Karpas-422 (cell line): ENCODE results near the gene SELENON. TPM values are rescaled to one million over a fixed set of nuclear protein-coding genes. Genes with fewer than 3 reads are reported as not detected.

Experiments
- DNase-seq: peaks from one replicate; pipeline ENCODE4 v3.0.0-alpha.2; 2015
- H2AFZ ChIP-seq: fragments of 200-600 bp; sonication (generic); 2 replicates; pipeline ENCODE4 v1.6.1; 2014; ENCODE audit warnings: antibody characterized with exemption, low read length, mixed read lengths
- H3K27ac ChIP-seq: fragments of 200-600 bp; sonication (generic); 2 replicates; pipeline ENCODE4 v1.5.1; 2014; ENCODE audit warnings: mild to moderate bottlenecking, low read length, moderate library complexity
- H3K27me3 ChIP-seq: fragments of 200-600 bp; sonication (generic); 2 replicates; pipeline ENCODE4 v1.6.1; 2014; ENCODE audit warnings: low read length, mixed read lengths
- H3K36me3 ChIP-seq: fragments of 200-600 bp; sonication (generic); 2 replicates; pipeline ENCODE4 v1.6.1; 2014; ENCODE audit warnings: low read length, mixed read lengths; ENCODE audit not compliant: insufficient read depth
- H3K4me1 ChIP-seq: fragments of 200-600 bp; sonication (generic); 2 replicates; pipeline ENCODE4 v1.6.1; 2014; ENCODE audit warnings: mild to moderate bottlenecking, low read length, mixed read lengths
- H3K4me2 ChIP-seq: fragments of 200-600 bp; sonication (generic); 2 replicates; pipeline ENCODE4 v1.6.1; 2014; ENCODE audit warnings: low read length, low read depth, mild to moderate bottlenecking; ENCODE audit not compliant: poor library complexity, severe bottlenecking
- H3K4me3 ChIP-seq: fragments of 200-600 bp; sonication (generic); 2 replicates; pipeline ENCODE4 v1.5.1; 2014; ENCODE audit warnings: mild to moderate bottlenecking, antibody characterized with exemption, low read length, mixed read lengths
- H3K79me2 ChIP-seq: fragments of 200-600 bp; sonication (generic); 2 replicates; pipeline ENCODE4 v1.6.1; 2014; ENCODE audit warnings: mild to moderate bottlenecking, low read length, mixed read lengths
- H3K9ac ChIP-seq: fragments of 200-600 bp; sonication (generic); 2 replicates; pipeline ENCODE4 v1.6.0; 2014; ENCODE audit warnings: low read length
- H3K9me2 ChIP-seq: fragments of 200-600 bp; sonication (generic), shearing (Covaris generic); replicated peaks from 2 replicates; pipeline ENCODE4 v1.6.0; 2014; ENCODE audit warnings: mild to moderate bottlenecking, low read length, moderate library complexity; ENCODE audit not compliant: insufficient read depth
- H3K9me3 ChIP-seq: fragments of 300-700, 200-600 bp; sonication (generic); 2 replicates; pipeline ENCODE4 v1.6.1; 2014; ENCODE audit warnings: low read length, mixed read lengths
- H4K20me1 ChIP-seq: fragments of 200-600 bp; sonication (generic); 2 replicates; pipeline ENCODE4 v1.6.1; 2014; ENCODE audit warnings: mild to moderate bottlenecking, antibody characterized with exemption, low read length, low read depth; ENCODE audit not compliant: insufficient read depth
- total RNA-seq: library from RNA; depleted of rRNA; stranded (reverse); fragments of >200 nt; shearing (Covaris generic); gene quantifications from 2 replicates; pipeline ENCODE4 v1.2.3, GENCODE V29; 2014; ENCODE audit warnings: low replicate concordance

The SELENON gene
- total RNA-seq, 1 experiment from 2014 or later: 5.1 TPM

GRCh38 chr1:25795946-25796810, 3.8 kb upstream of the SELENON start:
- H3K79me2 ChIP-seq: no peaks in the 10 kb centered on the region
- H2AFZ ChIP-seq: no peak overlapping the region
- no peak for DNase-seq
- peaks cover 3% of the 10 kb centered on the region; the same call in 1 of the 2 replicates for H4K20me1 ChIP-seq
- peaks cover 6% of the 10 kb centered on the region; the same call in 1 of the 2 replicates for H3K4me1 ChIP-seq
- H3K9ac ChIP-seq: no peak overlapping the region
- H3K27ac ChIP-seq: no peak overlapping the region
- H3K4me2 ChIP-seq: no peak overlapping the region
- H3K36me3 ChIP-seq: no peaks in the 10 kb centered on the region
- no peak overlapping the region for H3K4me3 ChIP-seq
- no peaks in the 10 kb centered on the region for H3K9me3 ChIP-seq
- H3K9me2 ChIP-seq: no peaks in the 10 kb centered on the region
- no peaks in the 10 kb centered on the region for H3K27me3 ChIP-seq

- Histone ChIP-seq H3K9ac (no peak overlapping the region), H3K27me3 (no peaks in the 10 kb centered on the region), H3K79me2 (no peaks in the 10 kb centered on the region), H3K4me3 (no peak overlapping the region), H3K27ac (no peak overlapping the region), H3K36me3 (no peaks in the 10 kb centered on the region), H4K20me1 (peaks cover 3% of the 10 kb centered on the region; the same call in 1 of the 2 replicates), H3K9me2 (no peaks in the 10 kb centered on the region), H3K4me2 (no peak overlapping the region), H3K4me1 (peaks cover 6% of the 10 kb centered on the region; the same call in 1 of the 2 replicates), H3K9me3 (no peaks in the 10 kb centered on the region), H2AFZ (no peak overlapping the region)
- DNase-seq: peak; percentile 70
Observed at GRCh38 chr1:25796811-25797458, 3.1 kb upstream of the SELENON start.

DNA sequence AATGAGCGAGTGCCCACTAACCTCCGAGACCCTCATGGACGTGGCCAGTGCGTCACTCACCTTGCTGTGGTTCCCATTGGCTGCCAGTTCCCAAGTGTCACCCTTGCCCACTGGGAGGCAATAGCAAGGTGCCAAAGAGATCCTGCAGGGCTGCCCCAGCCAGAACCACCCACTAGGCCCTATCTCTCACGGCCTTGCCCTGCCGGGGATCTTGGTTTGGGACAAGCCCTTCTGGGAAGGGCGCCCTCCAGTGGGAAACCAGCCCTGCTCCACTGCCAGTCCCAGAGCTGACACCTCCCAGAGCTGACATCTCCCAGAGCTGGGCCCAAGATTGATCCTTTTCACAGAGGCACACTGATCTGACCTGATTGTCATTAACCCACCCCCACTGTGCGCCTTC, 2.1 kb upstream of the SELENON start:
- Histone ChIP-seq H3K9me2 (no peaks in the 10 kb centered on the region), H3K4me1 (peaks cover 10% of the 10 kb centered on the region), H4K20me1 (peaks cover 3% of the 10 kb centered on the region; the same call in 1 of the 2 replicates), H3K9me3 (no peaks in the 10 kb centered on the region), H3K27ac (no peak overlapping the region), H3K79me2 (no peaks in the 10 kb centered on the region), H3K4me3 (no peak overlapping the region), H3K27me3 (no peaks in the 10 kb centered on the region), H3K9ac (no peak overlapping the region), H3K4me2 (no peak overlapping the region), H3K36me3 (no peaks in the 10 kb centered on the region), H2AFZ (no peak overlapping the region)
- peak; percentile 74 for DNase-seq

DNA sequence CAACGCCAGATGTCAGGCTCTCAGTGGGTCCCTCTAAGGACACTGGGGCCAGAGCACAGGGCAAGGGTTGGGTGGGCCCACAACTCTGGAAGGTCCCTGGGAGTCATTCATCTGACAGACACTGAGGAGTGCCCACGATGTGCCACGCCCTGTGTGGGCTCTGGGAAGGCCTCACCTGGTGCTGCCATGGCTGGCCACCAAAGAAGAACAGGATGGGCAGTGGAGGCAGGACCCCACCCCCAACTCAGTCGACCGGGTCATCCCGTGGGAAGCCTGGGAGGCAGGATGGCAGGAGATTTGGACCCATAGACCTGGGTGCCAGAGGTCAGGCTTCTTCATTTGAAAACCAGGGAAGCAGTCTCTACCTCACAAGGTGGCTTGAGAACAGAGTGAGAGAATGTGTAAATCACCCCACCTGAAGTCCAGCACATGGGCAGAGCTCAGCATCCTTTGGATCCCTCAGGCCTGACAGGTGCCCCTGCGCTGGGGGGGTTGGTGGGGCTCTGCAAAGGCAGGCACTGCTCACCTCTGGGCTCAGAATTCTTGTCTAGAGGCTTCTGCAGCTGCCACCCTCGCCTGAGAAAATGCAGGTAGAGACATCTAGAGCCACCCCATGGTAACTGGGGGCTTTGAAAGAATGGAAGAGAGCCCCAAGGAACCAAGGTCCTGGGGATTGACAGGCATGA, 1.2 kb upstream of the SELENON start:
- Histone ChIP-seq H3K4me1 (peaks cover 16% of the 10 kb centered on the region), H3K27ac (no peak overlapping the region), H3K79me2 (no peaks in the 10 kb centered on the region), H3K9me2 (no peaks in the 10 kb centered on the region), H3K4me2 (no peak overlapping the region), H2AFZ (no peak overlapping the region), H3K9me3 (no peaks in the 10 kb centered on the region), H3K4me3 (no peak overlapping the region), H3K27me3 (no peaks in the 10 kb centered on the region), H3K9ac (no peak overlapping the region), H3K36me3 (no peaks in the 10 kb centered on the region), H4K20me1 (peaks cover 3% of the 10 kb centered on the region; the same call in 1 of the 2 replicates)
- no peak for DNase-seq

GRCh38 chr1:25799352-25799934, 550 bp upstream of the SELENON start:
- Histone ChIP-seq H3K4me2 (no peak overlapping the region), H3K27me3 (no peaks in the 10 kb centered on the region), H3K9ac (no peak overlapping the region), H2AFZ (no peak overlapping the region), H4K20me1 (peaks cover 3% of the 10 kb centered on the region; the same call in 1 of the 2 replicates), H3K27ac (no peak overlapping the region), H3K36me3 (no peaks in the 10 kb centered on the region), H3K4me1 (peaks cover 20% of the 10 kb centered on the region), H3K9me2 (no peaks in the 10 kb centered on the region), H3K4me3 (no peak overlapping the region), H3K79me2 (no peaks in the 10 kb centered on the region), H3K9me3 (no peaks in the 10 kb centered on the region)
- no peak for DNase-seq

- Histone ChIP-seq H3K4me1 (peaks cover 20% of the 10 kb centered on the region), H3K4me3 (peak overlapping the region; percentile 61), H3K27ac (no peak overlapping the region)
Observed at GRCh38 chr1:25800703-25801377, 847 bp downstream of the SELENON start.

GRCh38 chr1:25802915-25803314, 2.9 kb downstream of the SELENON start:
- H3K4me2 ChIP-seq: peak overlapping the region; percentile 60
- no peaks in the 10 kb centered on the region for H3K36me3 ChIP-seq
- no peaks in the 10 kb centered on the region for H3K9me3 ChIP-seq
- DNase-seq: peak; percentile 65
- H3K4me1 ChIP-seq: peaks cover 20% of the 10 kb centered on the region
- no peaks in the 10 kb centered on the region for H3K9me2 ChIP-seq
- H3K79me2 ChIP-seq: no peaks in the 10 kb centered on the region
- no peak overlapping the region for H3K9ac ChIP-seq
- no peak overlapping the region for H3K4me3 ChIP-seq
- no peak overlapping the region for H3K27ac ChIP-seq
- H4K20me1 ChIP-seq: peaks cover 3% of the 10 kb centered on the region; the same call in 1 of the 2 replicates
- no peaks in the 10 kb centered on the region for H3K27me3 ChIP-seq
- no peak overlapping the region for H2AFZ ChIP-seq

More at GRCh38 chr1:25800703-25801377, 847 bp downstream of the SELENON start:
- no peak for DNase-seq
- no peaks in the 10 kb centered on the region for H3K27me3 ChIP-seq
- peaks cover 3% of the 10 kb centered on the region; the same call in 1 of the 2 replicates for H4K20me1 ChIP-seq
- no peaks in the 10 kb centered on the region for H3K79me2 ChIP-seq
- H3K9me3 ChIP-seq: no peaks in the 10 kb centered on the region
- no peaks in the 10 kb centered on the region for H3K9me2 ChIP-seq
- no peak overlapping the region for H2AFZ ChIP-seq
- H3K9ac ChIP-seq: peak overlapping the region; percentile 67
- peak overlapping the region; percentile 59 for H3K4me2 ChIP-seq
- no peaks in the 10 kb centered on the region for H3K36me3 ChIP-seq
